NCI-H2029 (cell line): ENCODE data around the gene FBLN5.

Source experiments
- DNase-seq: peaks from one replicate; lab custom pipeline; 2025; lab: John Stamatoyannopoulos, UW

FBLN5 gene, protein sequence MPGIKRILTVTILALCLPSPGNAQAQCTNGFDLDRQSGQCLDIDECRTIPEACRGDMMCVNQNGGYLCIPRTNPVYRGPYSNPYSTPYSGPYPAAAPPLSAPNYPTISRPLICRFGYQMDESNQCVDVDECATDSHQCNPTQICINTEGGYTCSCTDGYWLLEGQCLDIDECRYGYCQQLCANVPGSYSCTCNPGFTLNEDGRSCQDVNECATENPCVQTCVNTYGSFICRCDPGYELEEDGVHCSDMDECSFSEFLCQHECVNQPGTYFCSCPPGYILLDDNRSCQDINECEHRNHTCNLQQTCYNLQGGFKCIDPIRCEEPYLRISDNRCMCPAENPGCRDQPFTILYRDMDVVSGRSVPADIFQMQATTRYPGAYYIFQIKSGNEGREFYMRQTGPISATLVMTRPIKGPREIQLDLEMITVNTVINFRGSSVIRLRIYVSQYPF

DNA sequence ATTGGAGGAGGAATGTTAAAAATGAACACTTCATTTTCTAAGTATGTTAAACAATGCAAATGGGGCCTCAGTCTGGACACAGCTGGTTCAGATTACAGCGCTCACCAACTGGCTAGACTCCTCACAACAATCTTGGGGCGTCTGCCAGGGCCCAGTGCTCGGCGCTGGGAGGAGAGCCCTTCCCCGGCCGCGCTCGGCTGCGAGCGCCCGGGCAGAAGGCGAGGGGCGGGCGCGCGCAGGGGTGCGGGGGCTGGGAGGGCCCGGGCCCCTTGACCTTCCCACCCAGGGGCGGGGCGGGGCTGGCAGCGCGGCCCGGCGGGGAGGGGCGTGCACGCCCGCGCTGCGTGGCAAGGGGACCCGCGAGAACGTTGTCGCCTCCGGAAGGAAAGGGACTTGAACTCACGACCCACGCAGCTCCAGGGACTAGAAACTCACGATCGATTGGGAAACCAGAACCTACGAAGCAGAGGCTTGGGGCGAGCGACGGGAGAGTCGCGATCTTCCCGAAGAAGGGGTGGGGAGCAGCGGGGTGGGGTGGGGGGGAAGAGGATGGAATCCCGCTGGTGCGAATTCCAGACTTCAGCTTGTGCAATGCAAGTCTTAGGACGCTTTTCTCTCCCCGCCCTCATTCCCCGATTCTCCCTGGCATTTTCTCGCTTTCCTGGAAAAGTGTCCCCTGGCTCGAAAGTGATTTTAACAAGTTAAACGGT is at the start of gene FBLN5:
Gene FBLN5 (minus strand): TSS at position 220 of the 710 bp plus-strand sequence. CDS start 465 bp downstream, outside the sequence.
- peak; percentile 1 for DNase-seq

DNA sequence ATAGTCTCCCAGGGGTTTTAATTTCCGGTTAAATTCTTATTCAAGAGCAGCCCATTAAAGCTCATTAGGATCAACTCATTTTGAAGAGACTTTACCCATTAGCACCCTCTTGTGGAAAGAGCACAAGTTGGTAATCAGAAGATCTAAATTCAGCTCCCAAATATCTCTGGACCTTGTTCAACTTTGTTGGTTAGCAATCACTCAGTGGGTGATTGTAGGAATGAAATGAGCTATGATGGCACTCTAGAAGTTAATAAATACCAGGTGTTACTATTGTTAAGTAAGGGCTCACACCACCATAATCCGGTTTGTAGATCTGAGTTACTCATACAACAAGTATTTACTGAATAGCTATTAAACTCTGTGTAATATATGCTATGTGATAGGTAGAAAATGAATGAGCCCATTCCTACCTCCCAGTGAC is 49.5 kb upstream of the FBLN5 start:
- peak; percentile 1 for DNase-seq

DNA sequence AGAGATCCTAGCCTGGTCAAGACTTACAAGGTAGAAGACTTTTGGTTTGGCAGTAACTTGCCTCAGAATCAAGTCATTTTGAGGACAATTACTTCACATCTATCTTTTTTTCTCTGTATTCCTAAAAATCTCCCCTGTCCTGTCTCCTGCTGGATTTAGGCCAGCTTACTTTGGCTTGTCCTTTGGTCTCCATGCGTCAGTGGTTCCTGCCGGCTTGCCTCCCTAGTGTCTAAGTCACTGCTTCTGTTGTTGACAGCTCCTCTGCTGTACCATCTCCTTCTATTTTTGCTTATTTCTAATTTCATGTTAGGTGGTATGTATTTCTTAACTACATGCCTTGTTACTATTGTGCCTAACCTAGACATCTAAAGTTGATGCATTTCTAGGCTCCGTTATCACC is 39.7 kb upstream of the FBLN5 start:
- no peak for DNase-seq

GRCh38 chr14:91985521-91986255 is 38.2 kb upstream of the FBLN5 start:
- DNase-seq = no peak

DNA sequence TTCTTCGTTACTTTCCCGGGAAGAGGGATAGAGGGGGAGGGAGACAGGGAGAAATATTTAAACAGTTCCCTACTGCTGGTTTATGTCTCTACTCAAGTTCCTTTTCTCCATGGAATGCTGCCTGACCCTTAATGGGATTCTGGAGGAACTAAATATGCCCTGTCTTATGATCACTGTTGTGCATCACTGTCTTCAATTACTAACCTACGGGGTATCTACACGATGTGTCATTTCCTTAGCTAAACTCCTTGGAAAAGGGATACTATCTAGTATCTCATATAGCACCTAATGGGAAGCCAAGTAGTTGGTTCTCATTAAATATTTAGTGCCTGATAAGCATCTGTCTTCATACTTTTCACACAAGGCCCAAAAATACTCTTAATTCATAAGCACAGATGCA is 37.5 kb upstream of the FBLN5 start:
- no peak for DNase-seq

DNA sequence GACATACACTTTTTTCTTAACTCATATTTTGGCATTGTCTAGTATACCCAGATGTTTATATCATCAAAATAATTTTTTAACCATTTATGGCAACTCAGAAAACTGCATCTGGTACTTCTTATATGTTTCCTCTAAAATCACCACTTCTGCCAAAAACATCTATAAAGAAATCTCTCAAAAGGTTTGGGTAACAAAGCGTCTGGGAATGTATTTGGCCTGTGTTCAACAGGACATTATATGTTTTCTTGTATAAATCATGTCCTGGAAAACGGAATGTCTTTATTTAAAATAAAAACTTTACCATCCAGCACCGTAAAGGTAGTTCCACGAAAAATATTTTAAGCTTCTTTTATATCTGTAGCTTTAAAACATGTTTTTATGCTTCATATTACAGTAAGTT is 36.1 kb upstream of the FBLN5 start:
- DNase-seq = no peak

DNA sequence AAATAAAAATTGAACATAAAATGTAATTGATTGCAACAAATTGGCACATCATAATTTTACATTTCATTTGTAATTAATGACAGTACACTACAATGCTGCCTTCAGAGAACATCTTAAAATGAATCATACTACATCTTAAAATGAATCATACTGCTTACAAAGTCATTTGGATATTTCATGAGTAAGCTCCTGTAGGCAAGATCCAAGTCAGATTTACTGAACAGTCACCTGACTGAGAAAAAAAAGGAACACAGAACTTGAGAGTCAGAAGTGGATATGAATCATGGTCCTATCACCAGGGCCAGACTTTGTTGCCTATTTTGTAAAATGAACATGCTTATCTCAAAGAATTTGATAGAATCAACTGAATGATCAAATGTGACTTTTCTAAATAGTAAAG is 32.7 kb upstream of the FBLN5 start:
- no peak for DNase-seq

DNA sequence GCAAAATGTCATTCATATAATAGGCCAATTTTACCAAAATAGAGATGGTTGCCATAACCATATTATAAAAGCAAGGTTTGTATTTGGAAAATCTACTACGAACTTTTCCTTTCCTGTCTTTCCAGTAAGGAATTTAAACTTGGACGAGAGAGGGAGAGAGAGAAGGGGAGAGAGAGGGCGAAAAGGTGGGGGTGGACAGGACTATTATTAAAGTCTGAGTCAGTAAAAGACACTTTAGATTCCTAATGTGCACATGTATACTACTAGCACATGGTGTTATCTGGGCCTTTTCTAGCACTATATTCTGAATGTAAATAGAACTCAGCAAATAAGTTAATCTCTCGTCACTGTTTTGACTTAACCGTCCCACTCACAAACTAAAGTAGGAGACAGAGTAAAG is 30.4 kb upstream of the FBLN5 start:
- DNase-seq = no peak

GRCh38 chr14:91975763-91976162 is 28.3 kb upstream of the FBLN5 start:
- DNase-seq = no peak

DNA sequence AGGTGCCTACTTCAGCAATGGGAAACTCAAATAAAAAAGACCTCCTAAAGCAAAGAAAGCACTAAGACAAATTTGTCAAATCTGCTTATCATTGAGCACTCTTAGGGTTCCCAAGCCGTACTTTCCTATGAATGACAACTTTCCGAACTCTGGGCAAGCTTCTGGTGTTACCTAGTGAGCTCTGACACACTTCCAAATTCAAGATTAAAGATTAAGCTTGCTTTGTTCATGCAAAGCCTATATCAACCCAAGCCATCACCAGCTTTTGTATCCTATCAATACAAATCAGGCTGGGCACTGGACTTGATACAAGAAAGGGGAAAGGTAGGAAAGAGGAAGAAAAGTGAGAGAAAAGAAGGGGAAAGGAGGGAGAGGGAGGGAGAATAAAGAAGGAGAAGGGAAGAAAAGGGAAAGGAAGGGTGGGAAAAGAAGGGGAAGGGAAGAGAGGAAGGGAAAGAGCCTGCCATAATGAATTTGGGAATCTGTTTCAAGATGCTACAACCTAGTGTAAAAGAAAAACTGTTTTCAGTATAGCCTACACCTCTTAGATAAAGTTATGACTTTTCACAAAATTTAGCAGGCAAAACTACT is 23.8 kb upstream of the FBLN5 start:
- no peak for DNase-seq

- no peak for DNase-seq
Observed at GRCh38 chr14:91968280-91968679, 20.8 kb upstream of the FBLN5 start.

DNA sequence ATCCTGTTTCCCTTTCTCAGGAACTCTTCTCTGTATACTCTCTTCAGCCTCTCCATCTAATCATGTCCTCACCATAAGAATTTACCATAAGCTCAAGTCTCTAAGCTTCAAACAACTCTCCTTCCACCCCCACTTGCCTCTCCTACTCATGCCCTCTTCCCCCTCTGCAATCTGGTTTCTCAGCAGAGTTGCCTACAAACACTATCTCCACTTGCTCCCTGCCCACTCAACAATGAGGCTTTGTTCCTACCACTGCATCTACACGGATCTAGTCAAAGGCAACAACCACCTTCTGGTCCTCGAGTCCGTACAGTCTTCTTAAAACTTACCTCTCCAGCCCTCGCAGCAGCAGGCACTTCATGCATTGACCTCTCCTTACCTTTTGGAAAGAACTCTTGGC is 17.2 kb upstream of the FBLN5 start:
- DNase-seq = no peak

GRCh38 chr14:91964011-91964410 is 16.5 kb upstream of the FBLN5 start:
- DNase-seq = no peak

DNA sequence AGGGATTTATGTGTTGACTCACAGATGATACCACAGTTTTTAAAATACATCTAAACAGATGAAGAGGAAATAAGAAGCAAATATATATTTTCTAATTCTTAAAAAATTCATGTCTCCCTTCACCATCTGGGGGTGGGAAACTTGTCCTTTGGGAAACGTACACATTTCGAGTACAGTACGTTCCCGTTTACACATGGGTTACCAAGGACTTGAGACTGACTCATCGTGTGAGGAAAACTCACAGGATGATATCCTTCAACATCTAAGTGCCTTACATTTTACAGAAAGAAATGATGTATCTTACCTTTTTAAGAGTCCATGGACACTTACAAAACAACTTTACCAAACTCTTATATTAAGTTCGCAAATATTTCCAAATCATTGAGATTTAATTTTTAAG is 16.0 kb upstream of the FBLN5 start:
- no peak for DNase-seq

DNA sequence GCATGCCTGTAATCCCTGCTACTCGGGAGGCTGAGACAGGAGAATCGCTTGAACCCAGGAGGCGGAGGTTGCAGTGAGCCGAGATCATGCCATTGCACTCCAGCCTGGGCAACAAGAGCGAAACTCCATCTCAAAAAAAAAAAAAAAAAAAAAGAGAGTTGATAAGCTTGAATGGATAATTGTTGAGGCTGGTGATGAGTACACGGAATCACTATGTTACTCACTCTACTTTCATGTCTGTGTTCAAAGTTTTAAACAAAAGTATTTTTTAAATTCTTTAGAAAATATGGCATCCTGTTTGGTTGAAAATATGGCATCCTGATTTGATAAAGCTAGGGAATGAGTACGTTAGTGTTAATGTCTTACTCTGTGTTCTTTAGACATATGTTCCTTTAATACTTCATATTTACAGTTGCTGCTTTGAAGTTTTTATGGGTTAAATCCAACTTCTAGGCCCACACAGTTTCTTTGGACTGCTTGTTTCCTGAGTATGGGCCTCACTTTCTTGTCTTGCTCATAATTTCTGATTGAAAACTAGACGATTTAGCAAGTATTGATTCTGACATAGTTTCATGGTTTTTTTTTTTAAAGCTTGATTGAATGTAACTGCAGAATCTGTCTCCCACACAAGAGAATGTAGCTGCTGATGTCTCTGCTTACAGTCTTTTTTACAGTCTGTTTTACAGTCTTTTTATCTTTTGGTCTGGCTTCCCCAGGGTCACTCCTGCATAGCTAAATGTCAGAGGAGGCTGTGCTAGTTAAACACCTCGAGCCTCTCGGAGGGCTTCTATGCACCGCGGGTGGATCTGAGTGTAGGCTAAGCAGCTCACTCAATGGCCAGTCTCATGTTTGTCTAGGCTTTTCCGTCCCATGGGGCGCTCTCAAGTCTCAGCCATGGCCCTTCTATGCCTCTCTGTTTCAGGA is 14.1 kb upstream of the FBLN5 start:
- no peak for DNase-seq

- DNase-seq = no peak
Observed at GRCh38 chr14:91957876-91958313, 10.4 kb upstream of the FBLN5 start.

DNA sequence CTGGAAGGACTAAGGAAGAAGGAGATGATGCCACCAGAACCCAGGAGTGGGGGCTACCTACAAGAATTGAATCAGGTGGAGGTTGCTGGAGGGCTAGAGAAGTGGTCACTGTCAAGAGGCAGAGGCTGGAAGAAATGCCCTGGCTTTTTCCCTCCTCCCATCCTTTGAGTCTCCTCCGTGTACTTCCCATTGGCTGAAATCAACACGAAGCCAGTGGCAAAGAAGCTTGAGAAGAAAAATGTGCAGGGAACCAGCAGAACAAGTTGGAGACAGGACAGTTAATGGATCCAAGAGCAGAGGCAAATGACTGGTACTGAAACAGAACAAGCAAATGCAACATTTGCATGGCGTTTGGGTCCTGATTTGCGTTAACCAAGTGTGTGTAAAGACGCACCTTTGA is 9.1 kb upstream of the FBLN5 start:
- no peak for DNase-seq

DNA sequence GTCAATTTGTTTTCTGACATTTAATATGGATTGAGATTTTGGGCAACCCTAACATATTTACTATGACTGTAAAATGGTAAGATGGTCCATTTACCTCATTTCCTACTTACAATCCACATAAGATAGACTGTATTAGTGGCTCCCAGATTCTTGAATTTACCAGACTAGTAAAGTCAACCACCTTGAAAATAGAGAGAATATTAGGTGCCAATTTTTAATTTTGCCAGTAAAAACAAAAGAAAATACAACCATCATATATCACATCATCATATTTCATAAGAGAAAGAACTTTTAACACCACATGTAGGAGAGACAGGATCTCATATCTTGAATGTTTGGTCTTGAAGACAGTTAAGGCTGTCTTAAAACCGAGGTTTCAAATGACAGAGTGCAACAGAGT is 7.7 kb upstream of the FBLN5 start:
- DNase-seq = no peak

- DNase-seq = no peak
Observed at GRCh38 chr14:91953170-91953985, 5.9 kb upstream of the FBLN5 start.
